AG04450 (cell line): ENCODE measurements around the gene PSME2. TPM values are rescaled to one million over a fixed set of nuclear protein-coding genes. Genes with fewer than 3 reads are reported as not detected.

Experiments
- CTCF ChIA-PET: fragments of 300-600, 350-600 bp; formaldehyde crosslinking; extraction: SDS; loops from one replicate; lab custom pipeline; 2022; ENCODE audit warnings: antibody characterized with exemption, inconsistent platforms; lab: Charles Lee
- POLR2A ChIA-PET: fragments of 350-600 bp; formaldehyde crosslinking; extraction: SDS; loops from one replicate; lab custom pipeline; 2021; ENCODE audit warnings: antibody characterized with exemption, inconsistent platforms; lab: Yijun Ruan, JAX
- DNase-seq: peaks from one replicate; pipeline ENCODE4 v3.0.0-alpha.2; 2011; ENCODE audit warnings: low read depth, low spot score
- H3K27ac ChIP-seq: one replicate; pipeline ENCODE4 v1.5.1; 2012; ENCODE audit warnings: low read depth, low read length, control low read depth
- H3K27me3 ChIP-seq: one replicate; pipeline ENCODE4 v1.6.0; 2012; ENCODE audit warnings: low read length; ENCODE audit not compliant: control insufficient read depth, insufficient read depth
- H3K4me3 ChIP-seq: 2 replicates; pipeline ENCODE4 v1.5.1; 2011; ENCODE audit warnings: mild to moderate bottlenecking, low read depth, low read length, control low read depth
- H3K9me3 ChIP-seq: 2 replicates; pipeline ENCODE4 v1.5.1; 2012; ENCODE audit warnings: low read length; ENCODE audit not compliant: control insufficient read depth, insufficient read depth
- CTCF ChIP-seq: IDR thresholded peaks from 2 replicates; pipeline ENCODE4 v1.5.1; 2011; ENCODE audit warnings: low read depth, low read length, control low read depth, inconsistent platforms
- polyA plus RNA-seq: library from polyadenylated mRNA; depleted of rRNA; stranded (reverse); fragments of >200 nt; gene quantifications from 2 replicates; pipeline ENCODE4 v1.2.3, GENCODE V29; 2011

Gene PSME2
- polyA plus RNA-seq, 1 experiment = 191 TPM

GRCh38 chr14:24127673-24128072 lies 18.7 kb downstream of the PSME2 start:
- no peak for TF ChIP-seq CTCF
- ChIA-PET POLR2A (no interaction called here), CTCF (interaction anchor here (1.2 kb wide), 1 partner anchor 19 kb away, joined by 5 read pairs; no protein-coding TSS in a partner anchor)
- no peak for DNase-seq
- H3K4me3 ChIP-seq = no peak overlapping the region
- no peaks in the 10 kb centered on the region for H3K9me3 ChIP-seq
- no peaks in the 10 kb centered on the region for H3K27me3 ChIP-seq
- no peak overlapping the region for H3K27ac ChIP-seq

DNA sequence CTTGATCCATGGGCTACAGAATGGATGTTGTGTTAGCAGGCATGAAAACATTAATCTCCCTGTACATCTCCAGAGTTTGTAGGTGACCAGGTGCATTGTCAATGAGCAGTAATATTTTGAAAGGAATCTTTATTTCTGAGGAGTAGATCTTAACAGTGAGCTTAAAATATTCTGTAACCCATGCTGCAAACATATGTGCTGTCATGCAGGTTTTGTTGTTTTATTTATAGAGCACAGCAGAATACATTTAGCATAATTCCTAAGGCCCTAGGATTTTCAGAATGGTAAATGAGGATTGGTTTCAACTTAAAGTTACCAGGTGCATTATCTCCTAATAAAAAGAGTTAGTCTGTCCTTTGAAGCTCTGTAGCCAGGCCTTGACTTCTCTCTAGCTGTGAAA lies 19.5 kb downstream of the PSME2 start:
- TF ChIP-seq CTCF = no peak
- no peaks in the 10 kb centered on the region for H3K9me3 ChIP-seq
- ChIA-PET CTCF (interaction anchor here (1.2 kb wide), 1 partner anchor 18 kb away, joined by 5 read pairs; no protein-coding TSS in a partner anchor), POLR2A (interaction anchor here (0.9 kb wide), 1 partner anchor 34 kb away, joined by 4 read pairs; the partner anchor contains the start of gene IRF9)
- no peak for DNase-seq
- no peak overlapping the region for H3K27ac ChIP-seq
- H3K27me3 ChIP-seq = no peaks in the 10 kb centered on the region
- H3K4me3 ChIP-seq = no peak overlapping the region

DNA sequence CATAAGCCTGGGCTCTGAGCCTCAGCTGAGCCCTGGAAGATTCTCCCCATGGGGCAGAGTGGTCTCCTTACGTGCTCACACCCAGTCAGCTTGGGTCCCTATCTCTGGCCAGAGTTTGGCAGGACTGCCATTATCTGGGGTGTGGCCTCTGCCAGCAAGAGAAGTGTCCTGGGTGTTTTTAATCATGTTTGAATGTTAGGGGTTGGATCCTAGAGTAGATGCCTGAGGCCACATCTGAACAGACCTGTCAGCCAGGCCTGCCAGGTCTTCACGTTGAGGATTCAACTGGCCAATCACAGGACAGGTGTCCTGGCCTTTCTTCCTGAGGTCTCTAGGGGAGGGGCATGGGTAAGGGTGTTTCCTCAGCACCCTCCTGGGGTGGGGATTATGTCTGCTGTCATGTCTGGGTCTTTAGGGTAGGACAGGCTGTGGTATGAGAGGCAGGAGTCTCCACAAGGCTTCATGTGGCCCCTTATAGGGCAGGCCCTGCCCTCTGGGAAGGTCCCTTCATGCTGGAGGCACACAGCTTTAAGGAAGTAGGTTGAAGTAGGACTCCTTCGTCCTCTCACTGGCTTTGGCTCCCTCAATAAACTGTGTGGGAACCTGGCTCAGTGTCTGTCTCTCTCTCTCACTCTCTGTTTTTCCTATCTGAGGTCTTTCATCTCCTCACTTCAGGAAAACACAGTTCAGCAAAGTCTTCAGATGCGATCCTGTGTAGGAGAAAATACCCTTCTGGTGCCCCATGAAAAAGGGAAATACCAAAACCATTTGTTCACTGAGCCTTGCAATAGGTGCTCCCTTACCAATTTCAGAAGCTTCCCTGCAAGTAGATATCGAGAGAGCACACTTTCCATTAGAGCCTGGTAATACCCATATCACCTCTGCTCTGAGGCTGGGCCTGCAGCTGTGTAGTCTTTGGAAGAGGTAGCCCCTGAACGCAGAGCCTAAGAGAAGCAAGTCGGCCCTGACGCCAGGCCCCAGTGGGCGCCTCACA lies 22.7 kb downstream of the PSME2 start:
- TF ChIP-seq CTCF = no peak
- Histone ChIP-seq H3K4me3 (no peak overlapping the region), H3K9me3 (no peaks in the 10 kb centered on the region), H3K27ac (no peak overlapping the region), H3K27me3 (no peaks in the 10 kb centered on the region)
- ChIA-PET CTCF (no interaction called here), POLR2A (no interaction called here)
- no peak for DNase-seq

- ChIA-PET POLR2A (no interaction called here), CTCF (no interaction called here)
- no peak for DNase-seq
- no peak overlapping the region for H3K27ac ChIP-seq
- TF ChIP-seq CTCF = no peak
- H3K27me3 ChIP-seq = no peaks in the 10 kb centered on the region
- H3K9me3 ChIP-seq = no peaks in the 10 kb centered on the region
- H3K4me3 ChIP-seq = no peak overlapping the region
These were observed 23.5 kb downstream of the PSME2 start for GRCh38 chr14:24122898-24123297.

- Histone ChIP-seq H3K4me3 (no peak overlapping the region), H3K27ac (no peak overlapping the region), H3K9me3 (no peaks in the 10 kb centered on the region), H3K27me3 (no peaks in the 10 kb centered on the region)
- TF ChIP-seq CTCF = no peak
- no peak for DNase-seq
- ChIA-PET CTCF (interaction anchor here (1.2 kb wide), 1 partner anchor 38 kb away, joined by 3 read pairs; the partner anchor contains the start of gene IRF9), POLR2A (no interaction called here)
These were observed 24.0 kb downstream of the PSME2 start for GRCh38 chr14:24122416-24122815.
